Endothelial cell of umbilical vein (primary cell): Measurements from ENCODE around the gene C5. TPM values are rescaled to one million over a fixed set of nuclear protein-coding genes. Genes with fewer than 3 reads are reported as not detected.

Source experiments
- BruUV-seq: library from RNA; stranded (reverse); fragments of 400-500 nt; replicated peaks from 2 replicates; lab custom pipeline; 2021; lab: Mats Ljungman, UMichigan
- CTCF ChIA-PET: fragments of 300-600, 350-600 bp; sonication (Branson Sonifier 250); formaldehyde crosslinking; loops from one replicate; lab custom pipeline; 2021; ENCODE audit warnings: antibody characterized with exemption, inconsistent platforms; lab: Charles Lee
- POLR2A ChIA-PET: fragments of 300-600, 350-600 bp; sonication (Branson Sonifier 250); formaldehyde crosslinking; loops from one replicate; lab custom pipeline; 2021; ENCODE audit warnings: antibody characterized with exemption, inconsistent platforms; lab: Charles Lee
- DNase-seq: peaks from one replicate; pipeline ENCODE4 v3.0.0-alpha.2; 2011; ENCODE audit warnings: low read depth, low spot score
- FAIRE-seq: peaks from 2 replicates; lab custom pipeline; 2011; peaks lifted over from hg19 to GRCh38; lab: Jason Lieb, UNC
- H2AFZ ChIP-seq: 2 replicates; pipeline ENCODE4 v1.6.0; 2012; ENCODE audit warnings: low read depth, low read length, control low read depth, inconsistent platforms
- H3K27ac ChIP-seq: 2 replicates; pipeline ENCODE4 v1.5.1; 2011; ENCODE audit warnings: low read depth, mild to moderate bottlenecking, control low read depth, low read length, moderate library complexity; ENCODE audit not compliant: insufficient read depth
- H3K27me3 ChIP-seq, 2 experiments: 2 replicates each; pipeline versions ENCODE4 v1.6.0 to v1.6.1; 2011; ENCODE audit warnings: low read length in 2 of 2, mixed read lengths in 1 of 2; ENCODE audit not compliant: control insufficient read depth in 2 of 2, insufficient read depth in 2 of 2
- H3K36me3 ChIP-seq, 2 experiments: 2 replicates in 1 of 2; 3 replicates in 1 of 2; pipeline ENCODE4 v1.5.1; 2011; ENCODE audit warnings: low read length in 2 of 2, mild to moderate bottlenecking in 1 of 2, moderate library complexity in 1 of 2; ENCODE audit not compliant: control insufficient read depth in 2 of 2, insufficient read depth in 2 of 2; ENCODE audit errors: extremely low read depth in 1 of 2
- H3K4me1 ChIP-seq: 3 replicates; pipeline ENCODE4 v1.5.1; 2011; ENCODE audit warnings: mild to moderate bottlenecking, low read length; ENCODE audit not compliant: control insufficient read depth, insufficient read depth; ENCODE audit errors: extremely low read depth
- H3K4me2 ChIP-seq: 2 replicates; pipeline ENCODE4 v1.6.1; 2011; ENCODE audit warnings: low read length, control low read depth, mixed read lengths; ENCODE audit not compliant: insufficient read depth
- H3K4me3 ChIP-seq, 3 experiments: fragments of 200-600 bp in 1 of 3; sonication (generic), shearing (Covaris generic) in 1 of 3; replicated peaks in 1 of 3; 2 replicates each; pipeline ENCODE4 v1.5.1; 2011 to 2016; ENCODE audit warnings: control low read depth in 3 of 3, low read length in 3 of 3, mild to moderate bottlenecking in 2 of 3, inconsistent platforms in 1 of 3, low read depth in 1 of 3, moderate library complexity in 1 of 3; ENCODE audit not compliant: insufficient read depth in 1 of 3
- H3K79me2 ChIP-seq: 2 replicates; pipeline ENCODE4 v1.6.0; 2012; ENCODE audit warnings: low read length, inconsistent platforms; ENCODE audit not compliant: control insufficient read depth, insufficient read depth
- H3K9ac ChIP-seq: replicated peaks from 2 replicates; pipeline ENCODE3; 2011; ENCODE audit warnings: low read length, control low read depth; ENCODE audit not compliant: insufficient read depth; ENCODE audit errors: extremely low read depth
- H3K9me1 ChIP-seq: replicated peaks from 3 replicates; pipeline ENCODE4 v1.6.0; 2011; ENCODE audit warnings: mild to moderate bottlenecking, low read length; ENCODE audit not compliant: control insufficient read depth, insufficient read depth; ENCODE audit errors: extremely low read depth
- H3K9me3 ChIP-seq: replicated peaks from 2 replicates; pipeline ENCODE4 v1.5.1; 2012; ENCODE audit warnings: low read length, inconsistent platforms; ENCODE audit not compliant: control insufficient read depth, insufficient read depth
- H4K20me1 ChIP-seq: replicated peaks from 2 replicates; pipeline ENCODE3; 2011; ENCODE audit warnings: mild to moderate bottlenecking, low read length; ENCODE audit not compliant: control insufficient read depth, insufficient read depth; ENCODE audit errors: extremely low read depth
- CTCF ChIP-seq, 2 donors: IDR thresholded peaks; 1 replicate in 1 of 2; 2 replicates in 1 of 2; pipeline ENCODE4 v1.5.1; 2011; ENCODE audit warnings: low read length in 2 of 2, mild to moderate bottlenecking in 2 of 2, moderate library complexity in 2 of 2, control low read depth in 1 of 2, inconsistent platforms in 1 of 2, low read depth in 1 of 2; ENCODE audit not compliant: insufficient read depth in 1 of 2; ENCODE audit errors: extremely low read depth in 1 of 2
- EZH2 ChIP-seq: IDR thresholded peaks from 2 replicates; pipeline ENCODE4 v1.6.1; 2012; ENCODE audit warnings: borderline replicate concordance, low read depth, mild to moderate bottlenecking, moderate library complexity, low read length, inconsistent platforms; ENCODE audit not compliant: severe bottlenecking
- FOS ChIP-seq: IDR thresholded peaks from 2 replicates; pipeline ENCODE4 v1.6.1; 2011; ENCODE audit warnings: mild to moderate bottlenecking, low read length, moderate library complexity, borderline replicate concordance; ENCODE audit not compliant: insufficient read depth
- GATA2 ChIP-seq: IDR thresholded peaks from 2 replicates; pipeline ENCODE4 v1.7.0; 2011; ENCODE audit warnings: low read depth, mild to moderate bottlenecking, moderate library complexity, mixed read lengths, low read length; ENCODE audit not compliant: insufficient read length, insufficient read depth
- JUN ChIP-seq: IDR thresholded peaks from 2 replicates; pipeline ENCODE4 v1.6.1; 2011; ENCODE audit warnings: borderline replicate concordance, low read depth; ENCODE audit not compliant: insufficient read length, insufficient read depth
- MAX ChIP-seq: IDR thresholded peaks from 2 replicates; pipeline ENCODE4 v1.6.1; 2011; ENCODE audit not compliant: insufficient read depth, insufficient read length
- MYC ChIP-seq: IDR thresholded peaks from one replicate; pipeline ENCODE4 v1.6.1; 2011; ENCODE audit warnings: mild to moderate bottlenecking, low read depth, low read length
- POLR2A ChIP-seq: IDR thresholded peaks from 2 replicates; pipeline ENCODE4 v1.6.1; 2012; ENCODE audit warnings: low read depth, mild to moderate bottlenecking, control low read depth, low read length
- POLR2AphosphoS5 ChIP-seq: IDR thresholded peaks from 2 replicates; pipeline ENCODE4 v1.6.1; 2012; ENCODE audit warnings: low read depth, mild to moderate bottlenecking, control low read depth, low read length, moderate library complexity; ENCODE audit not compliant: insufficient read depth
- dilution Hi-C: fragments of 300-500 bp; cut with MboI; formaldehyde crosslinking; loops from one replicate; pipeline ENCODE4 v1.15.0; 2019; ENCODE audit warnings: low sequenced_read_pairs; ENCODE audit not compliant: extremely low pct_ligation_motif_present
- intact Hi-C: fragments of 100-400 bp; cut with micrococcal nuclease; formaldehyde crosslinking; loops from one replicate; pipeline ENCODE4 v1.10.0; 2022
- polyA plus RNA-seq, 4 experiments: library from polyadenylated mRNA; depleted of rRNA in 3 of 4; stranded (reverse) in 3 of 4; unstranded in 1 of 4; fragments of >200 nt; gene quantifications; 2 replicates each; pipeline versions ENCODE4 v1.2.1 to v1.2.3, GENCODE V29; 2011 to 2012; ENCODE audit warnings: missing spikeins in 1 of 4
- total RNA-seq: library from RNA; stranded (reverse); gene quantifications from 2 replicates; pipeline ENCODE4 v1.2.3, GENCODE V29; 2021

Gene C5
- total and polyA plus RNA-seq, 2 donors (not counting 3 experiments of a cell fraction or from before 2014, with no cell fraction given), result 0.79 to 1.6 TPM

GRCh38 chr9:120979797-120980196, 70.3 kb downstream of the C5 start:
- no peaks in the 10 kb centered on the region for H3K9me1 ChIP-seq
- H3K4me1 ChIP-seq, result no peaks in the 10 kb centered on the region
- H3K9me3 ChIP-seq, result no peaks in the 10 kb centered on the region
- no peaks in the 10 kb centered on the region for H3K27me3 ChIP-seq
- no peak overlapping the region for H3K27ac ChIP-seq
- no TSS peak for BruUV-seq
- intact Hi-C loops (loop anchor here (2.0 to 10.0 kb wide), 4 partner anchors 102 to 421 kb away; partner anchors contain the start of gene PHF19), dilution Hi-C loops (no loop called here)
- no peak overlapping the region for H3K4me2 ChIP-seq
- TF ChIP-seq POLR2AphosphoS5, result no peak
- no peak for TF ChIP-seq CTCF (IDR thresholded peaks at IDR 0.05; ENCODE audit: extremely low read depth in 1 of 2, insufficient read depth in 1 of 2, low read depth in 1 of 2, low read length in 2 of 2)
- TF ChIP-seq POLR2A, result no peak
- no peak for TF ChIP-seq FOS
- TF ChIP-seq MYC, result no peak
- TF ChIP-seq GATA2, result no peak
- no peak for TF ChIP-seq EZH2
- TF ChIP-seq JUN, result no peak
- TF ChIP-seq MAX, result no peak
- no peak overlapping the region for H2AFZ ChIP-seq
- no peaks in the 10 kb centered on the region for H4K20me1 ChIP-seq
- no peaks in the 10 kb centered on the region for H3K79me2 ChIP-seq
- ChIA-PET CTCF (interaction anchor here (1.4 to 10.0 kb wide), 2 partner anchors 81 to 95 kb away, joined by 3 to 305 read pairs; no protein-coding TSS in a partner anchor), POLR2A (interaction anchor here (1.1 kb wide), 1 partner anchor 93 kb away, joined by 3 read pairs; no protein-coding TSS in a partner anchor)
- H3K36me3 ChIP-seq, result no peaks in the 10 kb centered on the region
- no peak for DNase-seq
- H3K4me3 ChIP-seq, result no peak overlapping the region
- no peak overlapping the region for H3K9ac ChIP-seq
- FAIRE-seq, result no peak
